GM18868 (cell line): ENCODE data around the gene MYH10.
"Not testable (repeated sequence)": the region's sequence is repeated elsewhere in the genome, so short reads cannot be mapped to it uniquely, and the experiment has no call there.

Source experiments
- ATAC-seq: cut with Tn5 transposase; IDR thresholded peaks from one replicate; pipeline ENCODE4 v1.9.1; 2021; ENCODE audit warnings: mild to moderate bottlenecking, moderate library complexity; ENCODE audit not compliant: unreplicated experiment

MYH10 gene

DNA sequence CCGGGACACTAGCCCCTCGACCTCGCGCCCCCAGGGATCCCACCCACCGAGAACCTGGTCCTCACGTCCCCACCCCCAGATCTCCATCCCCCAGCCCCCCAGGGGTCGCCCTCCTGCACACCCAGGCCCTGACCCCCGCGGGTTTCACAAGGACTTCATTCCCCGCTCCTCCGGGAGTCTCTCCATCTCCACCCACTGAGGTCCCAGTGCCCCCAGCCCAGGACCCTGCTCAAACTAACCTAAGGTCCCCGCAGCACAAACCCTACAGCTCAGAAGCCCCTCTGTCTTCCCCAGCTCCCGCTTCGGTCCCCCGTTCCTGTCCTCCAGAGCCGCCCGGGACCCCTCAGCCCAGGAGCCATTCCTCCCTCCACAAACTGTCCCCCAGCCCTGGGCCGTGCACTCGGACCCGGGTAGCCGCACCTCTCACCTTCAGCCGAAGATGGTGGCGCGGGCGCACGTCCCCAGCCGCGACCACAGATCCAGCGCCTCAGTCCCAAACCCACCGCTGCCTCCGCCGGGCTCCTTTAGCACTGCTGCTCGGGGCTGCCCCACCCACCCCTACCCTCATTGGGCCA lies at the start of gene MYH10:
Gene MYH10 (minus strand): TSS at position 499 of the 575 bp plus-strand sequence. CDS start 7,479 bp downstream, outside the sequence.
- ATAC-seq = no peak

DNA sequence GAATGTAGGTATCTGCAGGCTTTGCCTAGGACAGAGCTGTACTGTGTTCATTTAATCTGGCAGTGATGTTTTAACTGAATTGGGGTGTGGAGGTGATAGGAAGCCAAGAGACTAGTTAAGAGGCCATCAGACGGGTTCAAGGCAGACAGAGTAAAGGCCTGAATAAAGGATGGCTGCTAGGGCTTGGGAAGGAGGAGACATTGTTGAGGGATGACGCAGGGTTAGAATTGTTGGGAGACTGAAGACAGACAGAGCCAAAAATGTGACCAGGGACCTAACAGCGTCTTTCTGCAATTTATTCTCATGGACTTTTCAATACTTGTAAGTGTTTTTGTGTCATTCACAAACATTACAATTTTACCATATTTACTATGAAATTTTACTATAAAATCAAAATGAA lies 48.6 kb upstream of the MYH10 start:
- no peak for ATAC-seq

DNA sequence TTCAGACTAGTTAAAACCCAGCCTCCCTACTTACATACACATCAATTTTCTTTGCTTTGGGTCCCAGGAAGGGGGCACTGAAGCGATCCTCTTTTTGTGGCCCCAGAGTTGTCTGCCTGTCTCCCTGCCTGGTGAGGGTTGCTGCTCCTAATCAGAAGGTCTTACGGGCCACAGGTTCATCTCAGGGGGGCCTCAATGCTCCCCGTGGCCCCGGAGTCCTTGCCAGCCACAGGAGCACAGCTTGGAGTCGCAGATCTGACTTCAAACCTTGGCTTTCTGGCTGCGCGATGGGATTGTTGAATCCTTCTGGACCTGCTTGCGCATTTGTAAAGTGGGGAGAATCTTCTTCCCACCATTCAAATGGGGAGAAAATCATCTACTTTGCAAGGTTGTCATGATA lies 44.8 kb upstream of the MYH10 start:
- no peak for ATAC-seq

DNA sequence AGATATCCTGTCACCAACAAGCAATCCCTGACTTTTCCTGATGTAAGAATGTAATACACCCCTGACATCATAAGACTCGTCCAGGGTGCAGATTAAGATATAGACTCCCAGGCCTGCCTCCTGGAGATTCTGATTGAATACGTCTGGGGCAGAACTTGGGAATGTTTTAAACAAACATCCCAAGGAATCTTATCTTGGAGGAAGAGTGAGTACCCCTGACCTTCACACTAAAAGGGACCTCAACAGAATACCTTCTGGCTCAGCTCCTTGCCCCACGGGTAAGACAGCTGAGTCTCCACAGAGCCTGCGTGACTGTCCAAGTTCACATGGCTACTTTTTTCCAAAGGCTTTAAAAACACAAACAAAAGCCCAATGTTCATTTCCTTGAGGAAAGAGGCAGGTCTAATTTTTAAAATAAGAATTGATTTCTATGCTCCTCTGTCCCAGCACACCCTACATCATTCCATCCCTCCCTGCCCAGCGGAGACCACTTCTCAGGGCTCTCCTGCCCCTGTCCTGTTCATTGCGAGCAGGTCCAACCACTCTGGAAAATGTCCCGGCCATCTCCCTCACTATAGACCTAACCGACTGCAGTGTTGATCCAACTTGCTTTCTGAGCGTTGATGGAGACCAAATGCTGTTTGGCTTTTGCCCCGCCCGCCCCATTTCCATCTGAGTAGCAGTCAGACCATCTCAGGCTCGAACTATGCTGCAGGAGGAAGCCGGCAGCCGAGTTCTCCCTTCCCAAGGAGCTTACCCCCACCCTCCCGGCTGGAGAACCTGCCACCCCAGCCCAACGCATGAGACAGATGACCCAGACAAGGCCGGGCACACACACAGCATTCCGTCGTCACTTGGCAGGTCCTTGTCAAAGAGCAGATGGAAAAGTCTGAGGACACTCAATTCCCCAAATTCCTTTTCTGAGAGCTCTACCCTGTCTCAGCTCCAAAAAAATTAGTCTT lies 44.1 kb upstream of the MYH10 start:
- ATAC-seq = no peak

DNA sequence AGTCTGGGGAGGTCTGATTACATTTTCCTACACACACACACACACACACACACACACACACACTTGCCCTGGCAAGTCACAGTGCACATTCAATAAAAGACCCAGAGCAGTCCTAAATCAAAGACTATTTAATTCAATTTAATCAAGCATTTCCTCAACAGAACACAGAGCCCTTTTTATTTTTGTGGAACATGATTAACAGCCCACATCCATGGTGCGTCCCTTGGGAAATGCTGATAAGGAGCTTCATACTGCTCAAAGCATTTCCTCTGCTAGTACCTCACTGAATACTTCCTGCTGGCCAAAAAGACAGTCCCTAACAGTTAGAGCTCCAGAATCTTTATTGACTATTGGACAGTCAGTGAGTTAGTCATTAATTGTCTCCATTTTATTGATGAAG lies 43.1 kb upstream of the MYH10 start:
- ATAC-seq = no peak

DNA sequence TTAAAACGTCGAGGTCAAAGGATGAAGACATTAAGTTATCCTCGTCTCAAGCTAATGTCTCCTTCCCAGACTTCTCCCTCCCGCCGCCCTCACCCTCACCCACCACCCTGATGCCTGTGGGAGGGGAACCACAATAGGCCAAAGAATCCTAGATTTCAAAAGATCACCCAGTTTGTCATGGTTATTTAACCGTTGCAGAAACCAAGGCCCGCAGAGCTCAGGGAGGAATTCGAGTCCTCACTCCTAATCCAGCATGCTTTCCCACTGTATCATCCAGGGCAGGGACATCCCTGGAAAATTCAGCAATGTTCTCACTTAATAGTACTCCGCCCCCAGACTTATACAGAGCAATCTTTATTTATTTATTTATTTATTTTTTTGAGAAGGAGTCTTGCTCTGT lies 41.8 kb upstream of the MYH10 start:
- no peak for ATAC-seq

DNA sequence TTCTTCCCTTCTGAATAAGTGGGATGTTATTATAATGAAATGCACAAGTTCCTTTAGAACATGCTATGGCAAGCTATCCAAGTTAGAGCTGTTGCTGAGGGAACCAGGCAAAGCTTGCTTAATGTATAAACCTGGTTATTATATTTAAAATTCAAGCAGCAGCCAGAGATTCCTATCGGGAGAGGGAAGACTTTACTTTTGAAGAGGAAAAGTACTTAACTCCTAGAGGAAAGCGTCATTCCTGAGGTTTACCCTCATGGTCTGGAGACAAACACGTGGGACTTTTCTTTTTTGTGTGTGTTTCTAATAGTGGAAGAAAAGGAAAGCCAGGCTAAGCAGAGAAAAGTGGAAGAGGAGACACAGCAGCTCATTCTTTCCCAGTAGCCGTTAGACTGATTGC lies 39.9 kb upstream of the MYH10 start:
- ATAC-seq = no peak

DNA sequence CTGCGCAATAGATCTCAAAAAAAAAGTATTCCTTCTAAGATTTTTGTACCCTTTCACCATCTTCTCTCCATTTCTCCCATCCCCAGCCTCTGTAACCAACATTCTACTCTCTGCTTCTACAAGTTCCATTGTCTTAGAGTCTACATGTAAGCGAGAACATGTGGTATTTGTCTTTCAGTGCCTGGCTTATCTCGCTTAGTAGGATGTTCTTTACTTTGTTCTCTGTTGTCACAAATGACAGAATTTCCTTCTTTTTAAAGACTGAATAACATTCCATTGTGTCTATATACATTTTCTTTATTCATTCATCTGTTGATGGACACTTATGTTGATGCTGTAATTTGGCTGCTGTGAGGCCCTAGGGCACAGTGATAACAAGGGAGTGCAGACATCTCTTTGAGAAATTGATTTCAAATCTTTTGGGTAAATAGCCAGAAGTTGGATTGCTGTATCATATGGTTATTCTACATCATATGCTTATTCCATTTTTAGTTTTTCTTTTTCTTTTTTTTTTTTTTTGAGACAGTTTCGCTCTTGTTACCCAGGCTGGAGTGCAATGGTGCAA lies 37.7 kb upstream of the MYH10 start:
- no peak for ATAC-seq

DNA sequence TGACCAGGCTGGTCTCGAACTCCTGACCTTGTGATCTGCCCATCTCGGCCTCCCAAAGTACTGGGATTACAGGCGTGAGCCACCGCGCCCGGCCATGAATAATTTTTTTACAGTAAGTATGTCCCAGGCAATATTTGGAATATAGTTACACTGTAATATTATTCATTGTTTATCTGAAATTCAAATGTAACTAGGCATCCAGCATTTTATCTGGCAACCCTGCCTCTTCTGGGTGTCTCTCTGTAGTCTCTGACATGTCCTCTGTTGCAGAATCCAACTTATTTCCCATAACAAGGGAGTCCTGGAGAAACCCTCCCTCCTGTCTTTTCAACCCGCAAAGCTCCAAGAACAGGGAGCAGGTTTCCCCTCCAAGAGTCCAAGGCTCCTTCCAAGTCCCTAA lies 36.9 kb upstream of the MYH10 start:
- no peak for ATAC-seq

DNA sequence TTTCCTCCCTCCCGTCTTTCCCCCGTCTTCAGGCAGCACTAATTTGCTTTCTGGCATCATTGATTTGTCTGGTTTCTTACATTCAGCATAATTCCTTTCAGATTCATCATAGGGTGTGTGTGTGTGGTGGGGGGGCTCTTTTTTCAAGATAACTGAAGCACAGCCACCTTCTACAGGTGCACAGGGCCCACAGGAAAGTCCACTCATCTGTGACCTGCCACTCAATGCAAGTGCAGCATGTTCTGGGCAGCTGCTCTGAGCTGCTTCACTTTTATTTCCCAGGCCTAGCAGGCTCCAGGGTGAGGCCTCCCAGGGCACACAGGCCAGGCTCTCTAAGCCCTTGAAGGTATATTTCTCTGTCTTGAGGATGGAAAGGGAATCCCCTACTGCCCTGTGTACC lies 35.2 kb upstream of the MYH10 start:
- no peak for ATAC-seq

DNA sequence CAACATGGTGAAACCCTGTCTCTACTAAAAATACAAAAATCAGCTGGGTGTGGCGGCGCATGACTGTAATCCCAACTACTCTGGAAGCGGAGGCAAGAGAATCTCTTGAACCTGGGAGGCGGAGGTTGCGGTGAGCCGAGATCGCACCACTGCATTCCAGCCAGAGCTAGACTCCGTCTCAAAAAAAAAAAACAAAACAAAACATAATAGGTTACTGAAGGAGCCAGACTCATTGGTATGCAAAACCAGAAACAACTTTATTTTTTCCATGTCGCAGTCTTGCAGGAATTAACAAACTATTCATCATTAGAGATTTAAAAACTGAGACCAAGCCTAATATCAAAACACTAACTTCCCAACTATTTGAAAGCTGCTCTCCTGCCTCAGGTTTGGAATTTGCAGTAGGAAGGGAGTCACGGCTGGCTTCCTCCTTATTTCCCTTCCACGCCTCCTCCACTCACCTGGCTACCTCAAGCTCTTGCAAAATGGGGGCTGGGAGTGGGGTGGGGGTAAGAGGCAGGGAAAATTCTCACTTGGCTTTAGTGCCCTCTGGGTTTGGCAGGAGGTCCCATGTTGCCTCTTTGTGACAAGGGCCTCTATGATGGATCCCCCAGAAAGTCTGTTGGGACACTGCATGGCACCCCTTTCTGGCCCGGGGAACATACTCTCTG lies 34.1 kb upstream of the MYH10 start:
- no peak for ATAC-seq

DNA sequence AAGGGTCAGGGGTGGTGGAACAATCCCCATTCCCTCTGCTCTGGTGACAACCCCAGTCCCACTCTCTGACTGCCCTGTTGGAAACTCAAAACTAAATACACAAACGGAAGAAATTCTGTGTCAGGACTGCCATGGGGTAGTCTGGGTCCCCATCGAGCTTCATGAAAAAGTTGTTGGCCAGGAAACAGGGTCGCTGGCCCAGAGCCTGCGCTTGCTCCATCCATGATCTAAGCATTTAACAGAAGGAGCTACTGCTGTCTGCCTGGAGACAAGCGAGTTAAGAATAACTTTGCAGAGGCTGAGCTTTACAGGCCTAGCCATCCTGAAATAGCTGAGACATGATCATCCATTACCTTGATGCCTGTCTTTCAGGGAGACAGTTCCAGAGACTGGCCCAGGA lies 32.4 kb upstream of the MYH10 start:
- no peak for ATAC-seq

DNA sequence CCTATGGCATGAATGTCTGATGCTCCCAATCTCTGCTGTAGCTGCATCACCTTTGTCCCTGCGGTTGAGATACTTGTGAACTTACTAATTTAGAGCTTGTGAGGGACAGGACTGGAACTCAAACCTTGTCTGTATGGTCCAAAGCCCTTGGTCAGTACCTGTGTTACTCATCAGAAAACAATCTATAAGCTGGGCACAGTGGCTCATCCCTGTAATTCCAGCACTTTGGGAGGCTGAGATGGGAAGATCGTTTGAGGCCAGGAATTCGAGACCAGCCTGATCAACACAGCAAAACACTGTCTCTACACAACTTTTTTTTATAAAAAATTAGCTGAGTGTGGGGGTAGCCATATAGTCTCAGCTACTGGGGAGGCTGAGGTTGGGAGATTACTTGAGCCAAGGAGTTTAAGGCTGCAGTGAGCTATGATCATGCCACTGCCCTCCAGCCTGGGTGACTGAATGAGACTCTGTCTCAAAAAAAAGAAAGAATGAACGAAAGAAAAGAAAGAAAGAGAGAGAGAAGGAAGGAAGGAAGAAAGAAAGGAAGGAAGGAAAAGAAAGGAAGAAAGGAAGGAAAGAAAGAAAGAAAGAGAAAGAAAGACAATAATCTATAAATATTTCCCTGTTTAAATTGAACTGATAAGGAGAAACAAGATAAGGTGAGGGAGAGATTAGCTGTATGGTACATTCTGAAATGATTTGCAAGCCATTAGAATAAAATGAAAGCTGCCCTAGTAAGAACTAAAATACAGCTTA lies 31.7 kb upstream of the MYH10 start:
- ATAC-seq = no peak

DNA sequence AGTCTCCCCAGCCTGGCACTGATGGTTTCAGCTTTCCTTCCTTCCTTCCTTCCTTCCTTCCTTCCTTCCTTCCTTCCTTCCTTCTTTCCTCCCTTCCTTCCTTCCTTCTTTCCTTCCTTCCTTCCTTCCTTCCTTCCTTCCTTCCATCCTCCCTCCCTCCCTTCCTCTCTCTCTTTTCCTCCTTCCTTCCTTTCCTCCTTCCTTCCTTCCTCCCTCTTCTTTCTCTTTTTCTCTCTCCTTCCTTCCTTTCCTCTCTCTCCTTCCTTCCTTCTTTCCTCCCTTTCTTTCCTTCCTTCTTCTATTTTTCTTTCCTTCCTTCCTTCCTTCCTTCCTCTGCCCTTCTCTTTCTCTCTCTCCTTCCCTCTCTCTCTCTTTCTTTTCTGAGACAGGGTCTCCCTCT lies 30.2 kb upstream of the MYH10 start:
- ATAC-seq = not testable (repeated sequence)

DNA sequence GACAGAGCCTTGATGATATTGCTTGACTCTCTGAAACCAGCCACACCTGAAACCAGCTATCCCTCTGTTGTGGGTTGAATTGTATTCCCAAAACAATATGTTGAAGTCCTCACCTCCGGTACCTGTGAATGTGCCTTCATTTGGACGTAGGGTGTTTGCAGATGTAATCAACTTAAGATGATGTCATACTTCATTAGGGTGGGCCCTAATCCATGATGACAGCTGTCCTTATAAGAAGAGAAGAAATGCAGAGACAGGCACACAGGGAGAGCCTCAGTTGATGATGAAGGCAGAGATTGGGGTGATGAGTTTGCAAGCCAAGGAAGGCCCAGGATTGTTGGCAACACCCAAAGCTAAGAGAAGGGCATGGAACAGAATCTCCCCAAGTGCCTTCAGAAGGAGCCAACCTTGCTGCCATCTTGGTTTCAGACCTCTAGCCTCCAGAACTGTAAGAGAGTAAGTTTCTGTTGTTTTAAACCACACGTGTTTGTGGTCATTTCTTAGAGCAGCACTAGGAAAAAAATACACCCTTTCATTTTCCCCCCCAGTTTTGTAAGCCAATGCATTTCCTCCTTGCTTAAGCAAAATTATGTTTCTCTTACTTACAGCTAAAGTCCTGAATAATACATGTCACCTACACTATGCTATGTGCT lies 29.4 kb upstream of the MYH10 start:
- no peak for ATAC-seq

DNA sequence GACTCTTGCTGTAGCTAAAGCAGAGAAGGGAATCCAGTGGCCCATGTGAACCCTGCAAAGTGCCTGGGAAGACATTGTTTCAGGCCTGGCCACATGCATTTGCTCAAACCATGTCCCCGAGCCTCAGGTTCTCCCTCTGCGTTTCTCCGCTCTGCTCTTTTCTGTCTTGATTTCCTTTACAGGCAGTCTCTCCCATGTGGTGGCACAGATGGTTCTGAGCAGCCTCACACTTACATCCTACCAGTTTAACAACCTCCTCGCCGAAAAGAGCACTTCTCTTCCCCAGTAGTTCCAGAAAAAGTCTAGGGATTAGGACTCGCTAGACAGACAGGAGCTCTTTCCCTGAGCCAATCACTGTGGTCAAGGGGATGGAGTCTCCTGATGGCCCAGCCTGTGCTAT lies 28.3 kb upstream of the MYH10 start:
- ATAC-seq = no peak

DNA sequence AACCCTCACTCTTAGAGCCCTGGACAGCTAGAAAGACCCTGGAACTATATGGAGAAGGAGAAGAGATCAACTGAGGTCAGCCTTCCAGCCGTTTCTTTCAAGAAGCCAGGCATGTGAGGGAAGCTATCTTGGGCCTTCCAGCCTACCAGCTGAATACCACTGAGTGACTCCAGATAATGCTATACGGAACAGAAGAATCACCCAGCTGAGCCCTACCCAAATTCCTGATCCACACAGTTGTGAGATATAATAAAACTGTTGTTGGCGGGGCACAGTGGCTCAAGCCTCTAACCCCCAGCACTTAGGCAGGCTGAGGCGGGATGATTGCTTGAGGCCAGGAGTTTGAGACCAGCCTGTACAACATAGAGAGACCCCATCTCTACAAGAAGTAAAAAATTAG lies 26.2 kb upstream of the MYH10 start:
- ATAC-seq = no peak

DNA sequence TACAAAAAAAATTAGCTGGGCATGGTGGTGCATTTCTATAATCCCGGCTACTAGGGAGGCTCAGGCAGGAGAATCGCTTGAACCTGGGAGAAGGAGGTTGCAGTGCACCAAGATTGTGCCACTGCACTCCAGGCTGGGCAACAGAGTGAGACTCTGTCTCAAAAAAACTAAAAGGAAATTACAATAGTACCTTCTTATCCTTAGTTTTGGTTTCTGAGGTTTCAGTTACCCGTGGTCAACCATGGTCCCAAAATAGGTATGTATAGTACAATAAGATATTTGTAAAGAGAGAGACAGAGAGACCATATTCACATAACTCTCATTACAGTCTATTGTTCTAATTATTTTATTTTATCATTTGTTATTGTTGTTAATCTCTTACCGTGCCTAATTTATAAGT lies 24.3 kb upstream of the MYH10 start:
- no peak for ATAC-seq

DNA sequence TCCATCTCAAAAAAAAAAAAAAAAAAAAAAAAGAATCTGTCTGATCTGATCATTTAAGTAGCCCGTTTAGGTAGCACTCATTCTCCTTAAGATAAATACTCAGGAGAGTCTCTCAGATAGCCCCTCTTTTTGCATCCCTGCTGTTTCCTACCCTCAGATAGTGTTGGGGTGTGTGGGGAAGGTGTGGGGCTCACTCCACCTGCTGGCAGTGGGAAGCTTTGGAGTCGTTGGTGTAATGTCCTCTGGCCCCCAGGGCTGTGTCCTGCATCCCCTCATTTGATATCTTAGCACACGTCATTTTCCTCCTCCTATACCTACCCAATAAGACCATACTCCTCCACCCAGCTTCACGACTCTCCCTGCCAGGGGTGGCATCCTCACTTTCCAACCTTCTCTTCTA lies 20.5 kb upstream of the MYH10 start:
- no peak for ATAC-seq

DNA sequence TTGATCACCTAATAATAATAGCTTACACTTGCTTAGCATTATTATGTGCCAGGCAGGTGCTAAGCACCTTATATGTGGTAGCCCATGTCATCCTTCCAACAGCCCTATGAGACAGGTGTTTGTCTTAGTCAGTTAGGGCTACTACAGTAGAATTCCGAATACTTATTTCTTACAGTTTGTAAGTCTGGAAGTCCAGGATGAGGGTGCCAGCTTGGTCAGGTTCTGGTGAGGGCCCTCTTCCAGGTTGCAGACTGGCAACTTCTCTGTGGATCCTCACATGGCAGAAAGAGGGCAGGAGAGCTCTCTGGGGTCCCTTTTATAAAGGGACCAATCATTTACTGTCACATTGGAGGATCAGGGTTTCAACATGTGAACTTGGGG lies 19.6 kb upstream of the MYH10 start:
- ATAC-seq = no peak
